Epithelial cell of esophagus (primary cell): ENCODE results near the gene RNF166.

ENCODE experiments used
- DNase-seq: peaks from one replicate; pipeline ENCODE4 v3.0.0; 2010; ENCODE audit warnings: low read depth
- H3K4me3 ChIP-seq: 2 replicates; pipeline ENCODE4 v1.5.1; 2011; ENCODE audit warnings: mild to moderate bottlenecking, low read length, control low read depth
- TF ChIP-seq, protein P1 (sequence below): IDR thresholded peaks from 2 replicates; pipeline ENCODE4 v1.5.1; 2011; ENCODE audit warnings: low read depth, mild to moderate bottlenecking, low read length, control low read depth, inconsistent platforms; ENCODE audit not compliant: insufficient read depth; ENCODE audit errors: missing control alignments

Gene RNF166

GRCh38 chr16:88699180-88699579, 7.0 kb downstream of the RNF166 start:
- TF ChIP-seq, protein P1, sequence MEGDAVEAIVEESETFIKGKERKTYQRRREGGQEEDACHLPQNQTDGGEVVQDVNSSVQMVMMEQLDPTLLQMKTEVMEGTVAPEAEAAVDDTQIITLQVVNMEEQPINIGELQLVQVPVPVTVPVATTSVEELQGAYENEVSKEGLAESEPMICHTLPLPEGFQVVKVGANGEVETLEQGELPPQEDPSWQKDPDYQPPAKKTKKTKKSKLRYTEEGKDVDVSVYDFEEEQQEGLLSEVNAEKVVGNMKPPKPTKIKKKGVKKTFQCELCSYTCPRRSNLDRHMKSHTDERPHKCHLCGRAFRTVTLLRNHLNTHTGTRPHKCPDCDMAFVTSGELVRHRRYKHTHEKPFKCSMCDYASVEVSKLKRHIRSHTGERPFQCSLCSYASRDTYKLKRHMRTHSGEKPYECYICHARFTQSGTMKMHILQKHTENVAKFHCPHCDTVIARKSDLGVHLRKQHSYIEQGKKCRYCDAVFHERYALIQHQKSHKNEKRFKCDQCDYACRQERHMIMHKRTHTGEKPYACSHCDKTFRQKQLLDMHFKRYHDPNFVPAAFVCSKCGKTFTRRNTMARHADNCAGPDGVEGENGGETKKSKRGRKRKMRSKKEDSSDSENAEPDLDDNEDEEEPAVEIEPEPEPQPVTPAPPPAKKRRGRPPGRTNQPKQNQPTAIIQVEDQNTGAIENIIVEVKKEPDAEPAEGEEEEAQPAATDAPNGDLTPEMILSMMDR: no peak
- H3K4me3 ChIP-seq: no peak overlapping the region
- no peak for DNase-seq

DNA sequence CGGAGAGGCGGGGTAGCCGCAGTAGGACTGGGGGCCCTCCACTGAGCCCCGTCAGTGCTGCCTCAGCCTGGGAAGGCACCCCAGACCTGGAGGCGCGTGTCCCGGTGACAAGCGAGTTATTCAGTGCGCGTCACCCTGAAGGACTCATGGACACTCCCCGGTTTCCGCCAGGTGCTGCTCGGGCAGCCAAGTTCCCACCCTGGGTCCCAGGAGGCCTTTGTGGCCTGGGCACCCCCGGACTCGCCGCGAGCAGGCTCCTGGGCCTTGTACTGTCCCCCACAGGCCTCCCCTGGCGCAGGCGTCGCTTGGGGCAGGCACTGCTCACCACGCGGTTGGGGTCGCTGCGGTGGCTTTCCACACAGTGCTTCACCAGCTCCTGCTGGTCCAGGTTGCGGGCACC, 7.6 kb downstream of the RNF166 start:
- DNase-seq: no peak
- TF ChIP-seq, protein P1: no peak
- no peak overlapping the region for H3K4me3 ChIP-seq

- H3K4me3 ChIP-seq: no peak overlapping the region
- DNase-seq: peak; percentile 33
- TF ChIP-seq, protein P1: peak; percentile 44
These were observed 8.2 kb downstream of the RNF166 start for GRCh38 chr16:88697831-88698615.

DNA sequence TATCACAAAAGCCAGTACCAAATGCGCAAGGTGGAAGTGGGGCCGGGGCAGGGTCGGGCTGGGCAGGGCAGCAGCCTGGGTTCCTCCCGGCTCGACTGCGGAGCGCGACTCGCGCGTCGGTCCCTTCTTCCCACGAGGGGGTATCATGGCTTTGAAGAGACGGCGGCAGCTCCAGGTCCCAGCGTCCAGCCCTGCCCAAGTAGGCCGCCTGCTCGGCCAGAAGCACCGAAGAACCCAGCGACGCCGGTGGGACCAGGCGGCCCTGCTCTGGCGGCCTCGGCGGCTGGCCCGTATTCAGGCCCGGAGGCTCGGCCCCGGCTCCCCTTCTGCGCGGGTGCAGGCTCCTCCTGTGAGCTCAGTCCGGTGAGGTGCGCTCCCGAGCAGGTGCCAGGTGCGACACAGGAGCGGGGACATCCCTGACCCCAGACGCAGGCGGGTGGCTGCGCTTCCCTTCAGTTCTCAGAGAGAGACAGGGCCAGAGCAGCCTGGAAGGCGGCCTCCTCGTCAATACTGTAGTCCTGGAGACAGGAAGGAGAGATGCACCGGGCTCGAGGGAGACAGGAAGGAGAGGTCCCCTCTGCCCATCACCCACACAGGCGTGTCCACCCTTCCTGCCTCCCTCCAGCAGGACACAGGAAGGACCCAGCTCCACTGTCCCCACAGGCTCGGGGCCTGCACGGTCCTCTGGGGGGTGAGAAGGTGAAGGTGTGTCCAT, 8.9 kb downstream of the RNF166 start:
- no peak for DNase-seq
- no peak overlapping the region for H3K4me3 ChIP-seq
- TF ChIP-seq, protein P1: no peak

DNA sequence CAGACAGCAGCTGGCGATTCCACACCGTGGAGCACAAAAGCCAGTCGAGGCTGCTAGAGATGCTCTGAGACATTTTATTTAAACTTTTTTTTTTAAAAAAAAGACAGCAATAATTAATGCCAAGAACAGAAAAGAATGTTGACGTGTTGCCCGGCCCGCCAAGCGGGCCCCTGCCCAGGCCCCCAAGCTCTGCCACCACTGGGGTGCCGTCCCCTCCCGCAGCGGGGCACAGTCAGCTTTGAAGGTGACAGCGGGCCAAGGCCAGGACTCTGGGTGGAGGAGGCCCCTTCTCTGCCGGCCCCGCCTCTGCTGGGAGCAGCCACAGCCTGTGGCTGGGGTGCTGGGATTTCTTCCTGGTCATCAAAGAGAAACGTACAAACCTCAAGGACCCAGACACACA, 9.8 kb downstream of the RNF166 start:
- DNase-seq: no peak
- no peak overlapping the region for H3K4me3 ChIP-seq
- TF ChIP-seq, protein P1: no peak

DNA sequence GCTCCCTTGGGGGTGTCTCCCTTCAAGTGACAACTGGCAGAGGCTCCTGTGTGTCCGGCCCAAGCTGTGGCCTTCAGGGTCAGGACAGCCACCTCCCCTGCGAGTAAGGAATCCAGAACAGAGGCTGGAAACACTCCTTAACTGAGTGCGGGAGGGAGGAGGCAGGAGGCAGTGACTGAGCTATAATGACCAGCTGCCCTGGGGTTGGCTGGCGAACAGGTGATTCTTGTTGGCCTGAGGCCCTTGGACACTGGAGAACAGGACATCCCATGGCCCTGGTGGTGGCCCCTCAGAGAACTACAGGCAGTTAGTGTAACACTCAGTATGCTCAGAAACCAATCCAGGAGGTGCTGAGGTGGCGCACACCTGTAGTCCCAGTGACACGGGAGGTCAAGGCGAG, 10.5 kb downstream of the RNF166 start:
- no peak for DNase-seq
- TF ChIP-seq, protein P1: no peak
- no peak overlapping the region for H3K4me3 ChIP-seq
